Right renal cortex interstitium (tissue), 3 donors: Measurements from ENCODE around the gene CEP135. TPM values are rescaled to one million over a fixed set of nuclear protein-coding genes. Genes with fewer than 3 reads are reported as not detected.

Source experiments
- DNase-seq, 3 donors: peaks; one replicate each; pipeline ENCODE4 v3.0.0-alpha.2; 2013; ENCODE audit warnings: low read depth in 3 of 3, low spot score in 2 of 3
- polyA plus RNA-seq, 3 donors: library from polyadenylated mRNA; unstranded; fragments of 120-200 nt; gene quantifications; one replicate each; pipeline ENCODE4 v1.2.1, GENCODE V29; 2013; ENCODE audit not compliant: insufficient read length in 3 of 3

CEP135 gene
- polyA plus RNA-seq, 3 donors = 12.4 to 13.3 (median 13.3) TPM

DNA sequence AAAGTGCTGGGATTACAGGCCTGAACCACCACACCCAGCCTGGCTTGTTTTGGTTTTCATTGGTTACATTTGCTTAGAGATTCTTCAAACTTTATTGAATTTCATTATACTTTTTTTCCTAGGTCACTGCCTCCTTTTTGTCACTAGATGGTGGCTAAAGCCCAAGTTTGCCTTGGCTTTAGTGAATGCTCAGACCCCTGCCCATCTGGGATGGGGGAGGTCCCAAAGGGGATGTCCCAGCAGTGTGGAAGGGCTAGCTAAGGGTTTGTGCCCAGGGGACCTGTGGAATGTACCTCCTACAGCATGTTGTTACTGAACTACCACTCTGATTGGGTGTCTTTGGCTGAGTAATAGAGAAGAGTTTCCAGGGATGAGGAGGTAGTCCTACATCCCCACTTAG, 58.4 kb downstream of the CEP135 start:
- DNase-seq = no peak

DNA sequence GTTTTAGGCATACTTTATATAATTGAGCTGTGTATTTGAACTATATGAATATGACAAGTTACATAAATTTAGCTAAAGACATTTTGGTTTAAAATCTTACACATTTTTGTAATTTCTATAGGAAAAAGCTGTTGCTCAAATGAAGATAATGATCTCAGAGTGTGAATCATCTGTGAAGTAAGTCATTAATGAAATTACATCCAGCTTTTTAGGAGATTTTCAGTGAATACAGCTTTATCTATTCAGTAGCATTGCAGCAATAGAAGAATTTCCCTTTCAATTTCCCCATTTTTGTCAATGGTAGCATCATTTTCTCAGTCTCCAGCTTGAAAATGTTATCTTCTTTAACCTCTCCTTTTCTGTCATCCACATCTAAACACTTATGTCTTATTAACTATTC, 59.5 kb downstream of the CEP135 start:
- no peak for DNase-seq

DNA sequence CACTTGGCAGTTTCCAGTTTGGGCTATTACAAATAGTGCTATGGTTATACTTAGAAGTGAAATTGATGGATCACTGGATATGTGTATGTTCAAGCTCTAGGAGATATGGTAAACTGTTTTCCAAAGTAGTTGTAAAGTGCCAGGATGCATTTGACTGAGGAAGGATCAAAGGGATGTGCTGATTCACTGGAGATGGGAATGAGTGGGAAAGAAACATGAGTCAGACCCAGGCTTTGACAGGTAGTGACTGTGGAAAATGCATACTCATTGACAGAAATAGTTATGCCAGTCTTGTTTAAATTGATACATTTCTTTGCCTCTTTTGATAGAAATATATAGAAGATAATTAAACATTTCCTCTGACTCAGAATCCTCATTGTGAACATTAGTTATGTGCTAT, 77.9 kb downstream of the CEP135 start:
- DNase-seq = no peak

DNA sequence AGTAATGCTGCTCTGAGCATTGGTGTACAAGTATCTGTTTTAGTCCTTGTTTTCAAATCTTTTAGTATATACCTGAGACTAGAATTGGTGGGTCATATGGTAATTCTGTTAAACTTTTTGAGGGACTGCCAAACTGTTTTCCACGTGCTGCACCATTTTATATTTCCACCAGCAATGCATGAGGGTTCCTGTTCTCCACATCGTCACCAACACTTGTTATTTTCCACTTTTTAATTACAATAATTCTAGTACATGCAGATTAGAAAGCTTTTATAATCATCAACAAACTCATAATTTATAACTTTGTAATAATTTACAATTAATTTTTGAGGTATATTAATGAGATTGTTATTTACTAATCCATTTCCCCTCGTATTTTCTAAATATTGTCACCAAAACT, 79.4 kb downstream of the CEP135 start:
- no peak for DNase-seq

DNA sequence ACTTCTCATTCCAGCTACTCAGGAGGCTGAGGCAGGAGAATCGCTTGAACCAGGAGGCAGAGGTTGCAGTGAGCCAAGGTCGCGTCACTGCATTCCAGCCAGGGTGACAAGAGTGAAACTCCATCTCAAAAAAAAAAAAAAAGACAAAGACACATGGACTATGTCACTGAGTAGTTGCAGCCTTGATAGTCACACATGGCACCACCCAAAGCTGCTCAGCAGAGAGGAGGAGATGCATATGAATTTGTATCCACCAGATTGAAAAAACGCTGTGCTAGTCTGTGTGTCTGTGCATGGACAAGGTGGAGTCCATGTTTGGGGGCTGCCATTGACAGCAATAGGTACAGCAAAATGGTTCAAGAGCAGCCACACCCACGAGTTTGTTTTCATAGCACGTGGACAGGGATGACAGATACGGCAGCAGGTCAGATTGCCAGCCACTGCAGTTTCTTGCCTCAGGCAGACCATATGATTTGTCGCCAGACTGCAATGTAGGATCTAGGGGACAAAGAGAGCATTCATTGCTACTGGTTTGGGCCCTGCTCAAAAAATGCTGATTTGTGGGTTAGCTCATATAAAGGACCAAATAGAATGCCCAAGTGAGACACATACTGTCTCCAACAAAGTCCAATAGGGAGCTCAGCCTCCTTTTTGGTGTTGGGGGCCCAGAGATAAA, 89.9 kb downstream of the CEP135 start:
- no peak for DNase-seq

DNA sequence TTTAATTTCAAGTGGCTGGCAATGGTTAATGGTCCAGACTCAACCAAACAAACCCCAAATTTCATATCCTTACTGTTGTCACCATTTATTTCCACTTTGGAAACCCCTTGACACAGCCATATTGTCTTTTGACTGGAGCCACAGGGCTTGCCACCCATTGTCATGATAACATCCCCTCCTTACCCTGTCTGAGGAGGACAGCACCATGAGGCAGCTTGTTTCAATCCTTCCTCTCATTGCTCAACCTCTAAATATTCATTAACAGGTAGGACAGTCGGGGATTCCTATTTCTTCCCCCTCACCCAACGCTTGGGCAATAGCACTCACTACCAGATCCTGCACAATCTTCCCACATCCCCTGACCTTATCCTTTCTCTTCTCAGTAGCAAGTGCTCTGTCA, 92.1 kb downstream of the CEP135 start:
- no peak for DNase-seq

DNA sequence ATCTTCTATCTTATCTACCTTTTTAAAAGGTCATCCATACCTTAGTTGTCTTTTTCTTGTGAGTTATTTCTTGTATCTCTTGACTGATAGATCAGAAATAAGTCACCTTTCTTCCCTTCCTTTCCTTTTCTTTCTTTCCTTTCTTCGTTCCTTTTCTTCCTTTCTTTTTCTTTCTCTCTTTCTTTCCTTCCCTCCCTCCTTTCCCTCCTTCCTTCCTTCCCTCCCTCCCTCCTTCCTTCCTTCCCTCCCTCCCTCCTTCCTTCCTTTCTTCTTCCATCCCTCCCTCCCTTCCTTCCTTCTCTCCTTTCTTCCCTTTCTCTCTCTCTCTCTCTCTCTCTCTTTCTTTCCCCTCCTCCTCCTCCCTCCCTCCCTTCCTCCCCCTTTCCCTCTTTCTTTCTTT, 93.5 kb downstream of the CEP135 start:
- no peak for DNase-seq

DNA sequence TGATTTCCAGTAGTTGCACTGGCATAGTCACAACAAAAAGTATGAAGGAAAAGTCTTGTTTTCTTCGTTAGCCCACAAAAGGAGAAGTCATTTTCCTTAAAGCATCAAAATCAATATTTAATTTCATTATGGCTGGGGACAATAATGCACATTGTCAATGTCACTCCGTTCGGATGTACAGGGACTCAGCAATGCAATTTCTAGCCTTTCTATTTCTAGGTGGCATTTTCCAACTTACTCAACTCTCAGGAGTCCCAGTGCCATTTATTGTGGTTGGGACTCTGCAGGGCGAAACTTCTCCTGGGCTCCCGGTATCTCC, 99.6 kb downstream of the CEP135 start:
- no peak for DNase-seq

DNA sequence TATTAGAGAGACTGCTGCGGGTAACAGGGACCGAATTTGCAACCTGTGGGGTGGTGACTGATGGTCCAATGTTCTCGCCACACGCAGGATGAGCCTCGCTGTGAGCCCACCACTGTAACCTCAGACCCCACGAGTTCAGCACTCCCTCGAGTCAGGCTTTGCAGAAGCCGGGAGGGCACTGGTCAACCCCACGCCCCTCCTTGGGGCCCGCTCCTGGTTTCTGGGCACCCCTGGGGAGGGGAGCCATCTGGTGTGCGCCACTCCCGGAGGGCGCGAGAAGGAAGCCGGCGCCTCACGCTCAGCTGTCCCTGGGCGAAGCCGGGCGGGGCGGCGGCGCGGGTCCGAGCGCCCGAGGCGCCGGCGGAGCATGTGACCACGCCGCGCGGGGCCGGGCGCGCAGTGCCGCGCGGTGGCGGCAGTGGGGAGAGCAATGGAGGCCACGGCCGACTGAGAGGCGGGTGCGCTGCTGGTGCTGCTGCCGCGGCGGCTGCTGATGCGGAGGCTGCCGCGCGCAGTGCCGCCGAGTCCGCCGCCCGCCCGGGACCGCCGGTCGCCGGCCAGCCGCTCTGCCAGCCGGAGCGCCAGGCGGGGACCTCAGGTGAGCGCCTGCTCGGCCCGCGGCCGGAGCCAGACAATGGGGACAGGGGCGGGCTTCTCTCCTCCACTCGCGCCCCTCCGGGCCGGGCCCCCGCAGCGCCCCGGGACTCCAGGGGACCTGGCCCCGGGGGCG, 100.1 kb downstream of the CEP135 start:
- DNase-seq = no peak

DNA sequence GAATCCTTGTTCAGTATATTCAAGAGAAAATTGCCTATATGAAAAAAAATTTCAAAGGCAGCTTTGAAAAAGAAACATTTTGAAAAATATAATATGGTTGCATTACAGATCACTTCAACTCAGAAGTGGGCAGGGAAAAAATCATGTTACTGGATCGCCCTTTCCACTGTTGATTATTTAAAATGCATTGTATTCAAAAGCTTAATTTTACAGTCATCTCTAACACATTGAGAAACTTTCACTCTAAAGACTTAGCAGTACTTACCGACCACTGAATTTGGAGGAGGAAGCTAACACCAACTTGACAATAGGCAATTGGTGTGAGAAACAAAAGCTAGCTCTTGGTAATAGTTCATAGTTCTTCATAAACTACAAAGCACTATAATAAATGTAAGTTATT, 101.9 kb downstream of the CEP135 start:
- no peak for DNase-seq

DNA sequence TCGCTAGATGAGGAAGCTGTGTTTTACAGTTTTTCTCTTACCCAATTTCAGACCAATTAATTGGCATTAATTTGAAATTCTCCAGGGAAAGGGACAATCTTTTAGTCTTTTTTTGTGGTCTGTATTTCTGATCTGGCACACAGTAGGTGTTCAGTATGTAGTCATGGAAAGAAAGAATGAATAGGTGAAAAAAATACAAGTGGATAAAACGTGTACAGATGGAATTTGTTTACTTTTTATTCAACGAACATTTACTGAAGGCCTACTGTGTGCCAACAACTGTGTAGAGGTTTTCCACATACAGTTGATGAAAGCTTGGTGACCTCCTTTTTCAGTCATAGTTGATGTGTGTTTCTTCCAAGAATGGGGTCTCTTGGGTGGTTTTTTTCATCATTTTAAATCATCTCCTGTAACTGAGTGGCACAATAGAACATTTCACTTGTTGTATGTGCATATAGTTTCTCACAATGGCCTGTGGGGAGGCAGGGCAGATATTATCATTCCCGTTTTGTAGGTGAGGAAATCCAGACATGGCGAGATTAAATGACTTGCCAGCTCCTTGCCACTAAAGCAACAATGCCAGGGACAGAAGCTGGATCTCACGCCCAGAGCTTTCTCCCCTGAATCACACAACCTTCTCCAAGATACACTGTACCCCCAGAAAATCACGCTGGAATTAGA, 102.4 kb downstream of the CEP135 start:
- DNase-seq = no peak

DNA sequence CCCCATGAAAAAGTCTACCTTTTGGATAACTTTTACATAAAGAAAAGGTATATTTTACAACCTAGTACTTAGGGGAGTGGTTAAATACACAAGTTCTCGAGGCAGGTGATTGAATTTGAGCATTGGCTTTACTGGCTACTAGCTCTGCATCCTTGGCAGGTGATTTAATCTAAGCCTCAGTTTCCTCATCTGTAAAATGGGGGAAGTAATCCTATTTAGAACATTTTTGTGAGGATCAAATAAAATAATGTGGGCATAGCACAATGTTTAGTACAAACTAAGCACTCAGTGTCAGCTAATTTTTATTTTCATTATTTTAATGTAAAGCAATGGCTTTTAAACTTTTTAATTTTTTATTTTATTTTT, 102.9 kb downstream of the CEP135 start:
- DNase-seq = no peak

DNA sequence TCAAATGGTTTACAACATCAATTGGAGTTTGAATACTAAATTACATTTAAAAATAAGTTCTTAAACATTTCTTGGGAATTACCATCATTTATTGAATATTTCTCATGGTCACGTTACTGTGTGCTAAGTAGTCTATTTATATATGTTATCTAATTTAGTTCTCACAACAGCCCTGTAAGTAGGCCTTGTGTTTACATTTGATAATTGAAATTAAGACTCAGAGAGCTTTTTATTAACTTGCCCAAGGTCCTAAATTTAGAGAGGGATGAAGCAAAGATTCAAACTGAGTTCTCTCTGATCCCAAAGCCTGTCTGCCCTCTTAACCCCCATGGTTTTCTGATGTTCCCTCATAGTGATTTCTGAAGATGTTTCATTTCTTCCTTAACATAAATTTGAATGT, 103.7 kb downstream of the CEP135 start:
- no peak for DNase-seq

DNA sequence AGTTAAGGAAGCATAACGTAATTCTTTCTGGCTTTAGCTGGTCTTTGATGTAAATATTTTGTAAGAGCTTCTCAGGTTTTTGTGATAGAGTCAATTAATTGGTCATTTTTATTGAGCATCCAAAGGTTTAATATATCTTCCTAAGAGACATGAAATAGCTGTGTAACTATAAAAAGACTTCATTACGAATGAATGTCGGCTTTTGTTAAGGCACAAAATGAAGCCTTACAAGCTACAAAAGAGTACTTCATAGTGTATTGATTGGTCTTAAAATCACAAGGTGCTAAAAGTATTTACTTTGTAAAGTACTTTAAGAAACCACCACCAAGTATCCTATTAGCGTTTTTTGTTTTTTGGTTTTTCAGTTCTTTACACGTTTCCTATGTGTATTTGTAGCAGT, 104.2 kb downstream of the CEP135 start:
- DNase-seq = no peak

DNA sequence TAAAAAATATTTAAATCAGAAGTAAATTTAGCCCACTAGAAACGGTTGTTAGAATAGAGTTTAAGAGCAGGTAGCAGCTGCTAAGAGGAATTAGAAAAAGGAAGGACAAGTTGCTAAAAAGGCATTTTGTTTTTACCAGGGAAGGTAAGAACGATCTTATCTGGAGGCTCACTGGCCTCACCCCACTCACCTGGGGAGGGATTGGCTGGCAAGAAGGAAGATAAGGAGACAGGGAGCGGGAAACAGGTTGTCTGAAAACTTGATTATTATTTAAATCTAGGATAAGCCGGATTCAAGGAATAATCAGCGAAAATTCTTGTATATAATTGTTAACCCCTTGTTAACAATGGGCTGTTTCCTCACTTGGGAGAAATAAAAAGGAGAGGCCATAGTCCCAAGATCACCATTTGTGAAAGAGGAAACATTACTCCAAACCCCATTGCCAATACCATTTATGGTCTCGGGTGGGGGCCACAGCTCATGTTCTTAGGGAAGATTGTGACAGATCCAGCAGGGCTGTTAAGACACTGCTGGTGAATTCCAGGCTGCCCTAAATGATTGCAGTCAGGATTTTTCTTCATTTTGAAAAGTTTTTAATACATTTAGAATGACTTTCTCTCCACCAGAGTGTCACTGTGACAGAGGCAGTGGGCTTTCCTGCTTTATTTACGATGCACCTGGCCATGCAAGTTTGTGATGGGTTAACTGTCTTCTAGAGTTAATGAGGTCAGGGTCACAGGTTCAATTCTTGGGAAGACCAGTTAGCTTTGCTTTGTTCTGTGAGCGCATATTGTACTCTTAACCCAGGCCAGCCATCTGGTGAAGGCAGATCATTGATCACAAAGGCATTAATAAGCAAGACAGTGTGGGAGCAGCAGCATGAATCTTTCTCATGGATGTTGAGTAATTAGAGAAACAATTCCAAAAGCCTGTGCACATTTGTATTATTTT, 106.6 kb downstream of the CEP135 start:
- no peak for DNase-seq

DNA sequence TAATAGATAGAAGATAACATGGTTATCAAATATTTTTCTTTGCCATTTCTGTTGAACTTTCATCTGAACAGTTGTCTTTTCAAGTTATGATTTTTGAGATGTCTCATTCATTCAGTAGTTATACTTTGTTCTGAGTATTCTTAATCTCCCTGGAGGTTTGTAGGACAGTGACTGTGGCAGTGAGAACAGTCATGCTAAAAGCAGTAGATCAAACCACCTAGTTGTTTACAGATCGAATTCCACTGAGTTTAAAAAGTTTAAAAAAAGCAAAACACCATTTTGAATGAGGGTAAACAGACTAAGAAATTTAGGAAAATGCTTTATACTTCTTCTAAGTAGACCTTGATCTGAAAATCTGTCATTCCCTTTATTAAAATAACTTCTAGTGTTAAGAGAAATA, 107.2 kb downstream of the CEP135 start:
- DNase-seq = no peak

DNA sequence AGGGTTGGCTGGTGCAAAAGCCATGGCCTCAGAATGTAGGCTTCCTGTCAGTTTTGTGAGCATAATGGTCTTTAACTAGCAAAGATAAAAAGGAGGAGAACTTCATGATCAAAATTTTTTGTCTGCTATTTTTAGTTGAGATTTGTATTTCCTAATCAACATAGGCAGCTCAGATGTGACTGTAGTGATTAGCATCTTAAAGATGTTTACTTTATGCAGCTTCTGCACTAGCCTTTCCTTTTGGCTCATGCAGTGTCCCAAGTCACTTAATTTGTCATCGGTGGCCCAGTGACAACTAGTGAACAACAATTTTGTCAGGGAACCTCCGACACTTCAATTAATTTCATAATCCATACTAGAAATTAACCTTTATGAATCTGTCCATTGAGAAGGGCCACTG, 109.8 kb downstream of the CEP135 start:
- DNase-seq = no peak

DNA sequence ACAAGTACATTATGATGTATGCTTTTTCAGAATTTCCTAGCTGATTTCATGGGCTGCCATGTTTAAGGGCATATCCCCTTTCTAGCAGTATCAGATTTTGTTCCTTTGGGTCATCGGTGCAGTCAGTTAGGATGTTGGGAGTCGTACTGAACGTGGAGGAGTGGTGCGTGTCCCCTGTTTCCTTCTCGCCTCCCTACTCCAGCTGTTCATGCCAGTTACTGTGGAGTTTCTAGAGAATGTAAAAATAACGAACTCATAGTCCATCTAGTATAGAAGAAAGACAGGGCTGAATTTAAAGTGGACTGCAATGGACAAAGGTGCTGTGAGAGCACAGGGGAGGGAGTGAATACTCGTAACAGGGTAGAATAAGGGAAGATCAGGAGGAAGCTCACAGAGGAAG, 111.3 kb downstream of the CEP135 start:
- no peak for DNase-seq

DNA sequence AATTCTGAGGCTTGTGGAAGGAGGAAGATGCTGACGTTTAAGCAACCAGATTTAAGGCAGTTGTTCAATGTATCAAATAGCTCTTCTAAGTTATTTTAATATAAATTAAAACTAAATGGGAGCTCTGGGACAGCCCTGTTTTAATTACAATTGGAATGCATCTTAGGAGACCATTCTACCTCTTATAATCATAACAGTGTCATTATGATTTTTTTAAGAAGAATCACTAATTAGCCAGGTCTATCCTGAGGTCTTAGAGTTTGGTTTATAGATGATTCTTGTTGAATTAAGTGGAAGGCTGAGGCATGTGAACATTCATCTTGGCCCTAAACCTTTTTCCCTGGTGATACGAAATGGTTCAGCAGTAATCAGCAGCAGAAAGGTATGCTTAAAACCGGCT, 113.4 kb downstream of the CEP135 start:
- DNase-seq = no peak

DNA sequence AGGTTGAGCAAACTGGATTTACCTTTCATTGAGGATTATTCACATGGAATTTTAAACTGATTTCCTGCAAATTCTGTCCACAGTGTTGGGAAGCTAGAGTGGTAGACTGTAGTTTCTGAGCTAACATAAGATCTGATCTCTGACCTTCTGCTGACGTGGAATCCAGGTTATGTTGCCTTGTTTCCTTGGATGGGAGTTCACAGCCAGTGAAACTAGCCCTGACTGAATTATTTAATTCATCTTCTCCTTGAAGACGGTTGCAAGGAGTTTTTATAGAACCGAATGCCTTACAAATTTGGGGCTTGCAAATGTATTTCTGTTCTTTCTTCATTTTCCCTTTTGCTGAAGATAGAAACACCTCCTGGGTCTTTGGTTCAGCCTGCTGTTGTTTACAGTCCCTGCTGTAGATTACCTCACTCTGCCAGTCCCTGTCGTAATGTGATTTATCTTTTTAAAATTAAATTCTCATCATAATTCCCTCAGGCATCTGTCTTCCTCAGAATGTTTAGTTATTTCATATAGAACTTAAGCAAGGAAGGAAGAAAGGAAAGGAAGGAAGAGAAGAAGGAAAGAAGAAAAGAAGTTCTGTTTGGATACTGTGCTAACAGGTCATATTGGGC, 113.9 kb downstream of the CEP135 start:
- DNase-seq = no peak

DNA sequence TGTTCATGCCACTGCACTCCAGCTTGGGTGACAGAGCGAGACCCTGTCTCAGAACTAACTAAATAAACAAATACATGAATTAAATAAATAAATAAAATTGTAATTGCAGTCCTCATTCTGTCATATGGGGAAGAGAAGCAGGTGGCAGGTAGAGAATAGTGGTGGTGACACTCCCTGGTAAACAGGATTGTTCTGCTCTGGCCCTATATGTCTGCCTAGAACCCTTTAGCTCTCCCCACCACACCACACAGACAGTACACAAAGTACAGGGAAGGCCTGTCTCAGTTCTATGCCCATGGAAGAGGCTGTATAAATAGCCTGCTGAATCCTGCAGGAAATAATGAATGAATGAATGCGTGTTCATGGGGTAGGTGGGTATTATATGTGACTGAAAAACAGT, 117.7 kb downstream of the CEP135 start:
- no peak for DNase-seq
